ENCODE results near the gene LMX1A. TPM values are rescaled to one million over a fixed set of nuclear protein-coding genes. Genes with fewer than 3 reads are reported as not detected.

Gene LMX1A
- total and polyA plus RNA-seq, 2 of the 13 experiments (the other 11 are each of a cell fraction or from before 2014, with no cell fraction given) = 0.07 TPM; not detected in 1

DNA sequence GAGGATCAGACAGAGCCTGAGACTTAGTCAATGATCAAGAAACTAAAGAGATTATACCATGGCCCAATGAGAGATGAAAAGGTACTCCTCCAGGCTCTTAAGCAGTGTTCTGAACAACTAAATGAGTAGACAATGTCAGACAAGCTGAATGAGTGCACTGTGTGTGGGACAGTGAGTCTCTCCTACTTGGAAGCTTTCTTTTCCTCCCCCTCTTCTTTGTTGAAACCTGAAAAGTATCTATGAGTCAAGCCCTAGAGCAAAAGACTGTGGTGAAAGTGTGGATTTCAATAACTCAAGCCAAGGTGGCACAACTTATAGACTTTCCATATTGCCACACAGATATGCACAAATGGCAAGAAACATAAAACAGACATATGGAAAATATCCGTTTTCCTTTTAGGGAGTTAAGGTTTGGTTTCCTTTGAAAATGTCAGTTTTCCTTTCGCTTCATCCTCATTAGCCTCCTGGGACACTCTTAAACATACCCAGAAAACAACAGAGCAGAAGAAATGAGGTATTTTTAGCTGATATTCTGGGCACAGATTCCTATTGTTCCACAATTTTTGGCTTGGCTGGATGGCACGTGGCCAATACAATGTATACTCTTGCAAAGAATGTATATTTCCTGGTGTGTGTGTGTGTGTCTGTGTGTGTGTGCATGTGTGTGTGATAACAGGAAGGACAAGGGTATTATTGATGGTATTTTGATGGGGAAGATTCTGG, 96.6 kb downstream of the LMX1A start (continued):
- TF ChIP-seq, protein P1, sequence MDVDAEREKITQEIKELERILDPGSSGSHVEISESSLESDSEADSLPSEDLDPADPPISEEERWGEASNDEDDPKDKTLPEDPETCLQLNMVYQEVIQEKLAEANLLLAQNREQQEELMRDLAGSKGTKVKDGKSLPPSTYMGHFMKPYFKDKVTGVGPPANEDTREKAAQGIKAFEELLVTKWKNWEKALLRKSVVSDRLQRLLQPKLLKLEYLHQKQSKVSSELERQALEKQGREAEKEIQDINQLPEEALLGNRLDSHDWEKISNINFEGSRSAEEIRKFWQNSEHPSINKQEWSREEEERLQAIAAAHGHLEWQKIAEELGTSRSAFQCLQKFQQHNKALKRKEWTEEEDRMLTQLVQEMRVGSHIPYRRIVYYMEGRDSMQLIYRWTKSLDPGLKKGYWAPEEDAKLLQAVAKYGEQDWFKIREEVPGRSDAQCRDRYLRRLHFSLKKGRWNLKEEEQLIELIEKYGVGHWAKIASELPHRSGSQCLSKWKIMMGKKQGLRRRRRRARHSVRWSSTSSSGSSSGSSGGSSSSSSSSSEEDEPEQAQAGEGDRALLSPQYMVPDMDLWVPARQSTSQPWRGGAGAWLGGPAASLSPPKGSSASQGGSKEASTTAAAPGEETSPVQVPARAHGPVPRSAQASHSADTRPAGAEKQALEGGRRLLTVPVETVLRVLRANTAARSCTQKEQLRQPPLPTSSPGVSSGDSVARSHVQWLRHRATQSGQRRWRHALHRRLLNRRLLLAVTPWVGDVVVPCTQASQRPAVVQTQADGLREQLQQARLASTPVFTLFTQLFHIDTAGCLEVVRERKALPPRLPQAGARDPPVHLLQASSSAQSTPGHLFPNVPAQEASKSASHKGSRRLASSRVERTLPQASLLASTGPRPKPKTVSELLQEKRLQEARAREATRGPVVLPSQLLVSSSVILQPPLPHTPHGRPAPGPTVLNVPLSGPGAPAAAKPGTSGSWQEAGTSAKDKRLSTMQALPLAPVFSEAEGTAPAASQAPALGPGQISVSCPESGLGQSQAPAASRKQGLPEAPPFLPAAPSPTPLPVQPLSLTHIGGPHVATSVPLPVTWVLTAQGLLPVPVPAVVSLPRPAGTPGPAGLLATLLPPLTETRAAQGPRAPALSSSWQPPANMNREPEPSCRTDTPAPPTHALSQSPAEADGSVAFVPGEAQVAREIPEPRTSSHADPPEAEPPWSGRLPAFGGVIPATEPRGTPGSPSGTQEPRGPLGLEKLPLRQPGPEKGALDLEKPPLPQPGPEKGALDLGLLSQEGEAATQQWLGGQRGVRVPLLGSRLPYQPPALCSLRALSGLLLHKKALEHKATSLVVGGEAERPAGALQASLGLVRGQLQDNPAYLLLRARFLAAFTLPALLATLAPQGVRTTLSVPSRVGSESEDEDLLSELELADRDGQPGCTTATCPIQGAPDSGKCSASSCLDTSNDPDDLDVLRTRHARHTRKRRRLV (CRISPR knock-in tag; IDR thresholded peaks at IDR 0.05) = no peak
- TF ChIP-seq ZNF543 (CRISPR knock-in tag; IDR thresholded peaks at IDR 0.05) = no peak

DNA sequence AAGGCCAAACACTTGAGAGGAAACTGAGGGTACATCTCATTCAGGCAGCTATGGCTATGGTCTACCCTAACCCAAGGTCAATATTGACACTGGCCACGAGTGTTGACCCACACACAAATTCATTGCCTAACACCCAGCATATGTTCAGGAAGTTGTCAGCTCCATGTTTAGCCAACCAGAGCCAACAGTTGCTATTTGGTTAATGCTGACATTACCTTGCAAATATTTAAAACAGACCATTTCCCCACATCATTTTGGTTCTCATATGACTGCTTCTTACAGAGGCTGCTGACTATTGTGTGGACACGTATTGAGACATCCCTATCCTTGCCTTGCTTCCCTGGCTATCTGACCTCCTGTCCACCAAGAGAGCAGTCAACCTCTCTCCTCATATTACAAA, 97.3 kb downstream of the LMX1A start:
- no peaks in the 10 kb centered on the region for H4K20me1 ChIP-seq (ENCODE audit: insufficient read depth, low read length)
- WGBS (ENCODE audit: low lambda C conversion rate) = 4% methylated on average over 2 of the region's 2 CpGs
- H3K4me3 ChIP-seq (replicated peaks in 1 of 3; ENCODE audit: insufficient read depth in 1 of 3, low read depth in 2 of 3, low read length in 3 of 3) = no peak overlapping the region
- in situ Hi-C loops (cut with HindIII; ENCODE audit: extremely low pct_ligation_motif_present, low pct_unique_long_range_greater_than_20kb) (no loop called here), intact Hi-C loops (cut with micrococcal nuclease; ENCODE audit: unreplicated experiment) (loop anchor here (1.0 to 10.0 kb wide), 4 partner anchors 33 to 336 kb away; no protein-coding TSS in a partner anchor)
- ATAC-seq = peak; percentile 76
- peaks cover 50% of the 10 kb centered on the region for H3K4me1 ChIP-seq (ENCODE audit: insufficient read depth, low read length)
- H3K36me3 ChIP-seq (replicated peaks in 1 of 2; ENCODE audit: control insufficient read depth in 1 of 2, insufficient read depth in 2 of 2, low read length in 2 of 2) = no peaks in the 10 kb centered on the region
- H3K27me3 ChIP-seq (ENCODE audit: control insufficient read depth in 1 of 2, insufficient read depth in 2 of 2, low read length in 2 of 2) = no peaks in the 10 kb centered on the region
- H3K9ac ChIP-seq (ENCODE audit: insufficient read depth, low read depth, low read length) = no peak overlapping the region
- no peak overlapping the region for H3K27ac ChIP-seq (ENCODE audit: extremely low read length, insufficient read depth, low read length)
- H3K4me2 ChIP-seq (ENCODE audit: low read depth, low read length) = peak overlapping the region; percentile 15
- peak; percentile 50 for DNase-seq (ENCODE audit: low spot score)
- H2AFZ ChIP-seq (ENCODE audit: low read length) = no peak overlapping the region
- H3K9me3 ChIP-seq (ENCODE audit: low read length) = no peaks in the 10 kb centered on the region
- POLR2A ChIA-PET = interaction anchor here (0.6 kb wide), 1 partner anchor 332 kb away, joined by 3 read pairs; no protein-coding TSS in a partner anchor
- peak; percentile 52 for FAIRE-seq
- no peaks in the 10 kb centered on the region for H3K79me2 ChIP-seq (ENCODE audit: insufficient read depth, low read length)
- no TSS peak for BruUV-seq (replicated peaks)
- CTCF ChIA-PET (ENCODE audit: low intra/inter-chr PET ratio, low total read pairs) = no interaction called here
- TF ChIP-seq ZNF629 (CRISPR knock-in tag; conservative IDR thresholded peaks at IDR 0.05) = no peak
- TF ChIP-seq PHB2 (IDR thresholded peaks at IDR 0.05; ENCODE audit: partially characterized antibody) = no peak
- peak; percentile 65 for TF ChIP-seq CEBPG (CRISPR knock-in tag; IDR thresholded peaks at IDR 0.05)
- TF ChIP-seq ZNF746 (CRISPR knock-in tag; IDR thresholded peaks at IDR 0.05) = no peak
- TF ChIP-seq ZMYM4 (CRISPR knock-in tag; IDR thresholded peaks at IDR 0.05) = peak; percentile 83
- TF ChIP-seq, protein P2, sequence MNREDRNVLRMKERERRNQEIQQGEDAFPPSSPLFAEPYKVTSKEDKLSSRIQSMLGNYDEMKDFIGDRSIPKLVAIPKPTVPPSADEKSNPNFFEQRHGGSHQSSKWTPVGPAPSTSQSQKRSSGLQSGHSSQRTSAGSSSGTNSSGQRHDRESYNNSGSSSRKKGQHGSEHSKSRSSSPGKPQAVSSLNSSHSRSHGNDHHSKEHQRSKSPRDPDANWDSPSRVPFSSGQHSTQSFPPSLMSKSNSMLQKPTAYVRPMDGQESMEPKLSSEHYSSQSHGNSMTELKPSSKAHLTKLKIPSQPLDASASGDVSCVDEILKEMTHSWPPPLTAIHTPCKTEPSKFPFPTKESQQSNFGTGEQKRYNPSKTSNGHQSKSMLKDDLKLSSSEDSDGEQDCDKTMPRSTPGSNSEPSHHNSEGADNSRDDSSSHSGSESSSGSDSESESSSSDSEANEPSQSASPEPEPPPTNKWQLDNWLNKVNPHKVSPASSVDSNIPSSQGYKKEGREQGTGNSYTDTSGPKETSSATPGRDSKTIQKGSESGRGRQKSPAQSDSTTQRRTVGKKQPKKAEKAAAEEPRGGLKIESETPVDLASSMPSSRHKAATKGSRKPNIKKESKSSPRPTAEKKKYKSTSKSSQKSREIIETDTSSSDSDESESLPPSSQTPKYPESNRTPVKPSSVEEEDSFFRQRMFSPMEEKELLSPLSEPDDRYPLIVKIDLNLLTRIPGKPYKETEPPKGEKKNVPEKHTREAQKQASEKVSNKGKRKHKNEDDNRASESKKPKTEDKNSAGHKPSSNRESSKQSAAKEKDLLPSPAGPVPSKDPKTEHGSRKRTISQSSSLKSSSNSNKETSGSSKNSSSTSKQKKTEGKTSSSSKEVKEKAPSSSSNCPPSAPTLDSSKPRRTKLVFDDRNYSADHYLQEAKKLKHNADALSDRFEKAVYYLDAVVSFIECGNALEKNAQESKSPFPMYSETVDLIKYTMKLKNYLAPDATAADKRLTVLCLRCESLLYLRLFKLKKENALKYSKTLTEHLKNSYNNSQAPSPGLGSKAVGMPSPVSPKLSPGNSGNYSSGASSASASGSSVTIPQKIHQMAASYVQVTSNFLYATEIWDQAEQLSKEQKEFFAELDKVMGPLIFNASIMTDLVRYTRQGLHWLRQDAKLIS (CRISPR knock-in tag; IDR thresholded peaks at IDR 0.05) = no peak
- 0 out of 2 replicates have a peak, but pooled peaks have one; percentile 15 for TF ChIP-seq ELF1 (CRISPR knock-in tag; IDR thresholded peaks at IDR 0.05)
- TF ChIP-seq, protein P3, sequence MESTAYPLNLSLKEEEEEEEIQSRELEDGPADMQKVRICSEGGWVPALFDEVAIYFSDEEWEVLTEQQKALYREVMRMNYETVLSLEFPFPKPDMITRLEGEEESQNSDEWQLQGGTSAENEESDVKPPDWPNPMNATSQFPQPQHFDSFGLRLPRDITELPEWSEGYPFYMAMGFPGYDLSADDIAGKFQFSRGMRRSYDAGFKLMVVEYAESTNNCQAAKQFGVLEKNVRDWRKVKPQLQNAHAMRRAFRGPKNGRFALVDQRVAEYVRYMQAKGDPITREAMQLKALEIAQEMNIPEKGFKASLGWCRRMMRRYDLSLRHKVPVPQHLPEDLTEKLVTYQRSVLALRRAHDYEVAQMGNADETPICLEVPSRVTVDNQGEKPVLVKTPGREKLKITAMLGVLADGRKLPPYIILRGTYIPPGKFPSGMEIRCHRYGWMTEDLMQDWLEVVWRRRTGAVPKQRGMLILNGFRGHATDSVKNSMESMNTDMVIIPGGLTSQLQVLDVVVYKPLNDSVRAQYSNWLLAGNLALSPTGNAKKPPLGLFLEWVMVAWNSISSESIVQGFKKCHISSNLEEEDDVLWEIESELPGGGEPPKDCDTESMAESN (CRISPR knock-in tag; conservative IDR thresholded peaks at IDR 0.05) = no peak
- no peak for TF ChIP-seq RARG (CRISPR knock-in tag; IDR thresholded peaks at IDR 0.05; ENCODE audit: low read depth)
- TF ChIP-seq MXI1 (IDR thresholded peaks at IDR 0.05; ENCODE audit: borderline replicate concordance, low read depth, low read length) = 0 out of 3 replicates have a peak, but pooled peaks have one; percentile 25
